GM12892 (cell line): ENCODE data around the gene TMX1.

Source experiments
- POLR2A ChIP-seq: IDR thresholded peaks from 2 replicates; pipeline ENCODE4 v1.6.1; 2011; ENCODE audit warnings: low read depth, low read length, control low read depth
- POLR2AphosphoS5 ChIP-seq: IDR thresholded peaks from 2 replicates; pipeline ENCODE4 v1.6.1; 2011; ENCODE audit warnings: low read depth, low read length, control low read depth
- TAF1 ChIP-seq: IDR thresholded peaks from 2 replicates; pipeline ENCODE4 v1.6.1; 2011; ENCODE audit warnings: low read depth, mild to moderate bottlenecking, control low read depth, low read length, borderline replicate concordance

- no peak for TF ChIP-seq POLR2A
- no peak for TF ChIP-seq POLR2AphosphoS5
- no peak for TF ChIP-seq TAF1
Observed at GRCh38 chr14:51302295-51303030, 62.4 kb downstream of the TMX1 start.
